Measurements from ENCODE around the gene ANKH. TPM values are rescaled to one million over a fixed set of nuclear protein-coding genes. Genes with fewer than 3 reads are reported as not detected.

ANKH gene
- total RNA-seq, 4 donors from 2014 or later = 18.1 to 44.5 (median 30.5) TPM

- TF ChIP-seq, protein P1, sequence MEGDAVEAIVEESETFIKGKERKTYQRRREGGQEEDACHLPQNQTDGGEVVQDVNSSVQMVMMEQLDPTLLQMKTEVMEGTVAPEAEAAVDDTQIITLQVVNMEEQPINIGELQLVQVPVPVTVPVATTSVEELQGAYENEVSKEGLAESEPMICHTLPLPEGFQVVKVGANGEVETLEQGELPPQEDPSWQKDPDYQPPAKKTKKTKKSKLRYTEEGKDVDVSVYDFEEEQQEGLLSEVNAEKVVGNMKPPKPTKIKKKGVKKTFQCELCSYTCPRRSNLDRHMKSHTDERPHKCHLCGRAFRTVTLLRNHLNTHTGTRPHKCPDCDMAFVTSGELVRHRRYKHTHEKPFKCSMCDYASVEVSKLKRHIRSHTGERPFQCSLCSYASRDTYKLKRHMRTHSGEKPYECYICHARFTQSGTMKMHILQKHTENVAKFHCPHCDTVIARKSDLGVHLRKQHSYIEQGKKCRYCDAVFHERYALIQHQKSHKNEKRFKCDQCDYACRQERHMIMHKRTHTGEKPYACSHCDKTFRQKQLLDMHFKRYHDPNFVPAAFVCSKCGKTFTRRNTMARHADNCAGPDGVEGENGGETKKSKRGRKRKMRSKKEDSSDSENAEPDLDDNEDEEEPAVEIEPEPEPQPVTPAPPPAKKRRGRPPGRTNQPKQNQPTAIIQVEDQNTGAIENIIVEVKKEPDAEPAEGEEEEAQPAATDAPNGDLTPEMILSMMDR (IDR thresholded peaks at IDR 0.05; ENCODE audit: low read depth) = no peak
These were observed 24.6 kb upstream of the ANKH start for GRCh38 chr5:14896131-14896530.

- TF ChIP-seq, protein P1 (IDR thresholded peaks at IDR 0.05; ENCODE audit: low read depth) = no peak
These were observed 23.7 kb upstream of the ANKH start for GRCh38 chr5:14895301-14895700.

GRCh38 chr5:14894748-14895147 is 23.2 kb upstream of the ANKH start:
- TF ChIP-seq, protein P1 (IDR thresholded peaks at IDR 0.05; ENCODE audit: low read depth) = no peak

DNA sequence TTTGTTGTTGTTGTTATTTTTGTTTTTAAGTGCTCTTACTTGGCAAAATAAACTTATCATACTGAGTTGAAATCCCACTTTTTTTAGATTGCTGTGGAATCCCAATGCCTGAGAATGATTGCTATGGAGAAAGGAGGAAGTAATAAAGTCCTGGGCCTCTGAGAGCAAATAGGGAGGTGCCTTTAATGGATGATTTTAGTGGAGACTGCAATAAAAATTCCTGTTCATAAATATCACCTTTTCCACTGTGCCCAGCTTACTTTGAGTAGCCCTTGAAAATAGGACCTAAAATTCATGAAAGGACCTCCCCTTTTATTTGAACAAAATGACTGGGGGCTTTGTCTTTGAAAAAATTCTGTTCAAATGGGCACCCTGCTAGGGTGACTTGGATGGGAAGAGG is 21.8 kb upstream of the ANKH start:
- TF ChIP-seq, protein P1 (IDR thresholded peaks at IDR 0.05; ENCODE audit: low read depth) = no peak

DNA sequence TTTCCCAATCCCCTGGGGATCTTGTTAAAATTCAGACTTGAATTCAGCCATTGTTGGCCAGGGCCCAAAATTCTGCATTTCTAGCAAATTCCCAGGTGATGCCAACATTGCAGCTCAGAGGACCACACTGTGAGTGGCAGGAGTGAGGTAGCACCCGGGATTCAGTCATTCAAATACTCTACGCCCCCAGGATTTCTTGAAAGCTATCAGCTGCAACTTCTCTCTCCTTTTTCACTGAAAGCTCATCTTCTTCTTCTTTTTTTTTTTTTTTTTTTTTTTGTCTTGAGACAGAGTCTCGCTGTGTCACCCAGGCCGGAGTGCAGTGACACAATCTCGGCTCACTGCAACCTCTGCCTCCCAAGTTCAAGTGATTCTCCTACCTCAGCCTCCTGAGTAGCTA is 19.3 kb upstream of the ANKH start:
- TF ChIP-seq, protein P1 (IDR thresholded peaks at IDR 0.05; ENCODE audit: low read depth) = no peak

- TF ChIP-seq, protein P1 (IDR thresholded peaks at IDR 0.05; ENCODE audit: low read depth) = no peak
These were observed 12.6 kb upstream of the ANKH start for GRCh38 chr5:14884062-14884612.

DNA sequence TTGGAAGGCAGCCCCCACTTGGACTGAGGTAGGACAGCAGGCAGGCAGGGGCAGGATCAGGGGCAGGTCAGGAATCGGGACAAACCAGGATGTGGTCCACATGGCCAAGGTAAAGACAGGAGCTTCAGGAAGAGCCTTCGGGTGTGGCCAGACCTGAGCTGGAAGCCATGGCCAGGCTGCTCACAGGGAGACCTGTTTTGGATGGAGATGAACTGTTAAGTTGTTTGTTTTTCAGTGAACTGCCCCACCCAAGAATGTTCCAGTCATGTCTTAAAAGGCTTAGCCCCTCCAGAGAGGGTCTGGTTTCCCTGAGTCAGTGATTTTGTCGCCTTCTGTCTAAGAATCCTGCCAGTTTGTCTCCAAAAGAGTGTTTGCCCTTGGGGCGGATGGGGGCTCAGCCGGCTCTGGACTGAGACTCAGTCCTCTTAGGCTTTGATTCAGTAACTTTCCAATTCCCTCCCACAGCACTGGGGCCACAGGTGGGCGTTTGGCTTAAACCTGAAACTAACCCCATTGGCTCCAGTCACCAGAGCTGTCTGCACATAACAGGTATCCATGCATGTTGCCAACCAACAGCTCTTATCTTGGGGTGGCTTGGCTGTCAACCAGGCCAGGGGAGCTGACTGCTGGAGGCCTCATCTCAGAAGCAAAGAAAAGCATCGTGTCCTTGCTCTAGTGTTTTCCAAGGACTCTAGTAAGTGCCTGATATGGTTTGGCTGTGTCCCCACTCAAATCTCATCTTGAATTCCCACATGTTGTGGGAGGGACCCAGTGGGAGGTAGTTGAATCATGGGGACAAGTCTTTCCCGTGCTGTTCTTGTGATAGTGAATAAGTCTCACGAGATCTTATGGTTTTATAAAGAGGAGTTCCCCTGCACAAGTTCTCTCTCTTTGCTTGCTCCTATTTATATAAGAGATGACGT is 11.3 kb upstream of the ANKH start:
- TF ChIP-seq, protein P1 (IDR thresholded peaks at IDR 0.05; ENCODE audit: low read depth) = no peak
